Inferior parietal cortex (tissue), 1 donor: ENCODE data around the gene OTOP1.
A peak's percentile ranks its signal among the peaks of the same experiment; 100 is the strongest.
"Not testable (repeated sequence)": the region's sequence is repeated elsewhere in the genome, so short reads cannot be mapped to it uniquely, and the experiment has no call there.

Experiments
- DNase-seq: peaks from one replicate; pipeline ENCODE4 v3.0.0-alpha.2; 2016; ENCODE audit errors: extremely low spot score

Gene OTOP1

DNA sequence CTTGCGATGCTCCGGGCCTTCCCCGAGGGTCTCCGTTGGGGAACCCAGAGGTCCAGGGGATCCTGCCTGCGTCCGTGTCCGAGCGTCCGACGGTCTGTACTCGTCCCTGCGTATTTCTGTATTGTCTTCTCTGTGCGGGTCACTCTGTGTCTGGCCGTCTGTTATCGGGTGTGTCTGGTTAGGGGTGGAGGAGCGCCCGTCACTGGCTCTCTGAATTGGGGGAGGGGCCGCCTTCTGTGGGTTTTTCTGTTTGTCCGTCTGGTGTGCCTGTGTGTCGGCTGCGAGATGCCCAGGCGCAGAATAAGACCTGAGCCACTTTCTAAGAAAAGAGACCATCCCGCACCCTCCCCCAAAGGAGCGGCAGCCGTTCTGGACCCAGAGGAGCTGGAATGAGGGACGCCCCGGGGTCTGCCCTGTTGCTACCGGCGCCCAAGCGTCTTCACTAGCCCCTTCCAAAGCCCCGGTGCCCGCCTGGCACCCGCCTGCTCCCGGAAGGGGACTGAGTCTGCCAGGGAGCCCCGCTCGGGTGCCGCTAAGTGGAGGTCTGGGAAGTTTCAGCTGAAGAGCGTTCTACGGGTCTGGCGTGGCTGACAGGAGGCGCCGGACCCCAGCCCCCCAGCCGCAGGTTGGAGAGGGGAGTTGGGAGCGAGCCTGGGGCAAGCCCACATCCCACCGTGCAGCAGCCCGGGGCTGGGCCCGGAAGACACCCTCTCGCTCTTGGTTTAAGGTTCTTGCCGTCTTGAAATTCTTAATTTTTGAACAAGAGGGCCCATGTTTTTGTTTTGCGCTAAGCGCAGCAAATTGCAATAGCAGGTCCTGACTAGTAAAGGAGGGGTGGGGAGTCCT, 1.0 kb upstream of the OTOP1 start:
- DNase-seq: no peak

DNA sequence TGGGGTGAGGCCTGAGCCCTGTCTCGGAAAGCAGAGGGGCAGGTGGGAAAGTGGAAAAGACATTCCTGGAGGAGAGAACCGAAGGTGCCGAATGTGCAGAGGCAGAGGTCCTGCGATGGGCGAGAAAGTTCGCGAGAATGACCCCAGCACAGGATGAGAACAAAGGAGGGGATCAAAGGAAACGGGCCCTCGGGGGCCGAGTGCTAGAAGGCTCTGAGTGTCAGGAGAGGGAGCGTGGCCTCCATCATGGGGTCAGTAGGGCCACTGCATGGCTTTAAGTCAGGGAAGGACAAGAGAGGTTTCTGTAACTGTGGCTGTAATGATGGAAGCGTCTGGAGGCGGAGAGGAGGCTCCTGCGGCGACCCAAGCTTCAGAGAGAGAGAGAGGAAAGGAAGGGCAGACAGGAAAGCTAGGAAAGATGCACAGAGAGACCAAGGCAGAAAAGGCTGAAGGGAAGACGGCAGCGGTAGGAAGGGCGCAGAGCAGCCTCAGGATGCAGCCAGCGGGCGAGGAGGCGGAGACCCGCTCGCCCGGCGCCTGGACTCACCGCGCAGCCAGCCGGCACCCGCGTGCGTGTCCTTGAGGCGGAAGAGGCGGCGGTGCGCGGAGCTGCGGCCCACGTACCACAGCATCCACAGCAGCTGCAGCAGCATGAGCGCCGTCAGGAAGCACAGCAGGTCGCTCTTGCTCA, 669 bp downstream of the OTOP1 start:
- no peak for DNase-seq

DNA sequence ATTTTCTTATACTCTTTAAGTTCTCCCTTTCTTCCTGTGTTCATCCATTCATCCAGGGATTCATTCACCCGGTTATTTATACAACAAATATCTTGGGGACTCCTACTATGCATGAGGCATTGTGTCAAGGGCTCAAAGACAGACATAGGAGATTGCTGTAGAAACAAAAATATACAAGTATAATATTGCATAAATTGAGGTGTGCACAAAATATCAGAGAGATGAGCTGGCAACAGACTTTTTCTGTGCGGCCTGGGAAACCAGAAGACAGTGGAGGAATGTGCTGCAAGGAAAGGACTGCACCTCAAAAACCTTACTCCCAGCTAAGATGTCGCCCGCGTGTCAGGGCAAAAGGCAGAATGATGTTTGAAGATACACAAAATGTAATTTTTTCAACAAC, 9.6 kb downstream of the OTOP1 start:
- DNase-seq: no peak

DNA sequence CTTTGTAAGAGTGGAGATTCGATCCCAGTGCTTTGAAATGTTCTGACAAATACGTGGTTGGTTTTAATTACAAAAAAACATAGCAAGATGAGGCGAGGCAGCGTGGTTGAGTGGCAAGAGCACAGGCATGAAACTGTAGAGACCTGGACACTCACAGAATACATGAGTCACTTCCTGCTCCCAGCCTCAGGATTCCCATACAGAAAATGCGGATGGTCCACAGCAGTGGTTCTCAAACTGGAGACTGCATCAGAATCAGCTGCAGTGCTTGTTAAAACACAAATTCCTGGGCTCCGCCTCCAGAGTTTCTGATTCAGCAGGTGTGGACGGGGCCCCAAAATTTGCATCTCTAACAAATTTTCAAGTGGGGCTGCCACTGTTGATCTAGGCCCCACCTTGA, 10.1 kb downstream of the OTOP1 start:
- DNase-seq: no peak

DNA sequence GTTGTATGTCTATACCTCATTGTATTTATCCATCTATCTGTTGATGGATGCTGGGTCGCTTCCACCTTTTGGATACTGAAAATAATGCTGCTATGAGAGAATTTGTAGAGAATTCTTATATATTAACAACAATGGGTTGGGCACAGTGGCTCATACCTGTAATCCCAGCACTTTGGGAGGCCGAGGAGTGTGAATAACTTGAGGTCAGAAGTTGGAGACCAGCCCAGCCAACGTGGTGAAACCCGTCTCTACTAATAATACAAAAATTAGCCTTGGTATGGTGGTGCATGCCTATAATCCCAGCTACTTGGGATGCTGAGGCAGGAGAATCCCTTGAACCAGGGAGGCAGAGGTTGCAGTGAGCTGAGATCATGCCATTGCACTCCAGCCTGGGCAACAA, 13.1 kb downstream of the OTOP1 start:
- not testable (repeated sequence) for DNase-seq

DNA sequence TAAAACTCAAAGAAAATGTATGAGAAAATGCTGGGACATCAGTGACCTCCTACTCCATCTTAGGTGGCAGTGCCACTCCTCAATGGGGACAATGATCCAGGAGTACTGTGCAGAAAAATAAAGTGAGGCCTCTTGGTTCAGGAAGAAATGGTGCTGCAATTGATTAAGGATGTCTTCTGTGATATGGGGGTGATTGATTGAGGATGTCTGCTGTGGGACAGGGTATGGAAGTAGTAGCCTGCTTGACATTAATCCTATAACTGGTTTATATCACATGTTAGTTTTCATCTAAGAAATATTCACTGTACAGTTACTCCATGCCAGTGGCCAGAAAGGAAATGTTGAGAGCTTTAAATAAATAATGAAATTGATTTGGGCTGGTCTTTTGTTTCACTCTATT, 20.5 kb downstream of the OTOP1 start:
- no peak for DNase-seq

DNA sequence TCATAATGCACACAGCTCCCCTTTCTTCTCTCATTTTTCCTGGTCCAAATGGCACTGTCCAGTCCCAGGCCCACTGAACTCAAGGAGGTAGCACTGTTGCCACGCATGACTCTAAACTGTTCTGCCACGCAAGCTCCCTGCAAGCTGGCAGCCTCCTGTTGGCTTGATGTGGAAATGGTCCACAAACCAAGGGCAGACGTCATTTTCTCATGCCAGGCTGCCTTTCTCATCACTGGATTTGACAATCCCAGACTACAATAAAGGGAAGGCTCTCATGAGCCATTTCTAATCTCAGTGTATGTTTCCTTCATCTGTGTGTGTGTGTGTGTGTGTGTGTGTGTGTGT, 22.4 kb downstream of the OTOP1 start:
- DNase-seq: no peak

DNA sequence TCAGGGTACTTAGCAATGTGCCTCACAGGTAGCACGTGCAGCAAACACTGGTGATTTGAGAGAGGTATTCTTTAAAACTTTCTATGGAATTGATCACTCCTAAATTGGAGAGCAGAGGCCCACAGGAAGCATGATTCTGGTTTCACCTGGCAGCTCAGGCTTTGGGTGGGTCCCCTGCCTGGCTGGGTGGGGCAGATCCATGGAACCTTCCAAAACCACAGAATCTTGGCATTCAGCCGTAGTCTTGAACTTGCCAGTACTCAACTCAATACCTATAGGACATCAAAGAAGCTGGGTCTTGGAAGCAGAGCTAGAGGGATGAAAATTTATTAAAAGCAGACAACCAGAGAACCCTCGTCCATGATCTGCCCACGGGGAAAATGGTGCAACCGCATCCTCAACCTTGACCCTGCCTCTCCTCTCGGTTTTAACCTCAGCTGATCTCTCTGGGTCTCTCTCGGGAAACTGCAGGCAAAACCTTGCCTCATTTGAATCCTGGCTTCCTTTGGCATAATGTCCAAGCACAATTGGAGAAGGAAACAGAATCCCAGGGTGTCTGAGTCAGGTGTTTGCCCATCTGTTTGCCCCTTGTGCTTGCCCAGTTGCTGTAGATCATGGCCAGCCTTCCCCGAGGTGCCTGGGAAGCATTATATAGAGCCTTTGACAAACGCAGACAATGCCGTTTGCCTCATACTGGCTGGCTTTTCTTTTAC, 22.9 kb downstream of the OTOP1 start:
- DNase-seq: no peak

DNA sequence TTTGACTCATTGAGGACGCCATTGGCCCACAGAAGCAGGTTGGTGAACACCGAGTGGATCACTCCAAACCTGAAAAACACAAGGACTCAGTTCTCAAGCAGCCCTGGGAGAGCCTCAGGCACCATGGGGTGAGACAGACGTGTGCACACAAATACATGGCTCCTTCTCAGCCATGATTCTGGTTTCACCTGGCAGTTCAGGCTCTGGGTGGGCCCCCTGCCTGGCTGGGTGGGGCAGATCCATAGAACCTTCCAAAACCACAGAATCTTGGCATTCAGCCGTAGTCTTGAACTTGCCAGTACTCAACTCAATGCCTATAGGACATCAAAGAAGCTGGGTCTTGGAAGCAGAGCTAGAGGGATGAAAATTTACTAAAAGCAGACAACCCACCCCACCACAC, 24.2 kb downstream of the OTOP1 start:
- DNase-seq: no peak

DNA sequence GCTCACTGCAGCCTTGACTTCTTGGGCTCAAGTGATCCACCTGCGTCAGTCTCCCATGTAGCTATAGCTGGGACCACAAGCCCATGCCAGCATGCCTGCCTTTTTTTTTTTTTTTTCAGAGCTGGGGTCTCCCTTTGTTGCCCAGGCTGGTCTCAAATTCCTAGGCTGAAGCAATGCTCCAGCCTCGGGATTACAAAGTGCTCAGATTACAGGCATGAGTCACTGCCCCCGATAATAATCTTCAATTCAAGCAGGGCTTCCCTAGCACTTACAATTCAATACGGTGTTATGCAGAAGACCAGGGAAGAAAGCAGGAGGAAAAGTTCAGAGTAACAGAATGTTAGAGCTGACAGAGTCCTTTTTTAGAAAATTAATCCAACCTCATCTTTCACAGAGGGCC, 26.1 kb downstream of the OTOP1 start:
- no peak for DNase-seq

DNA sequence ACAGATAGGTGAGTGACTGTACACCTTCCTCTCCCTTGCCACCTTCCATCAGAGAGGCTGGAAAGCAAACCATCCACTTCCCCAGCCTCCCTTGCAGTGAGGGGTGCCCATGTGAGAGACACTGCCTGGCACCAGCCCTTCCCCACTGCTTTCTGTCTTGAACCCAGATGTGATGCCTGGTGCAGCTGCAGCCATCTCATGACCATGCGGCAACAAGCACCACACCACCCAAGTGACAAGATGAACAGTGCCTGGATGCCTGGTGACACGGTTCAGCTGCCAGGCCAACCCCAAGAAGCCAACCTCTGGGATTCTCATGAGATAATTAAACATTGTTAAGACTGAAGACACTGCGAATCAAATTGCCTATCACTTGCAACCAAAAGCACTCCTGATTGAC, 31.4 kb downstream of the OTOP1 start:
- no peak for DNase-seq

DNA sequence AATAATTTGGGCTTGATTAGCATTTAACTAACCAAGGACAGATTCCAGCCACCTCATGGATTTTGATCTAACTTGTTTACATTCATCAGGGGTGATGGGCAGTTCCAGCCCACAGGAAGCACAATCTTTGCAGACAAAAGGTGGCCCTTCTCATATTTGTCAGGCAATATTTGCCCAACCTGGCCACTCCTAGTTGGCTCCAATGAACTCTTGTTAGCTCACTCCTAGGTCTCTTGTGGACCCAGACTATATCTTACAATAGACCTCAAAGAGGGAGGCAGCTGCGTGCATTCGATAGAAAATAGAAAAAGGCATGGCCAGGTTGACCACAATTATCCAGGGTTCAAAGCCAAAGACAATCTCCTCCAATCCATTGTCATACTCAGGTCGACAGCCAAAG, 38.2 kb downstream of the OTOP1 start:
- not testable (repeated sequence) for DNase-seq

DNA sequence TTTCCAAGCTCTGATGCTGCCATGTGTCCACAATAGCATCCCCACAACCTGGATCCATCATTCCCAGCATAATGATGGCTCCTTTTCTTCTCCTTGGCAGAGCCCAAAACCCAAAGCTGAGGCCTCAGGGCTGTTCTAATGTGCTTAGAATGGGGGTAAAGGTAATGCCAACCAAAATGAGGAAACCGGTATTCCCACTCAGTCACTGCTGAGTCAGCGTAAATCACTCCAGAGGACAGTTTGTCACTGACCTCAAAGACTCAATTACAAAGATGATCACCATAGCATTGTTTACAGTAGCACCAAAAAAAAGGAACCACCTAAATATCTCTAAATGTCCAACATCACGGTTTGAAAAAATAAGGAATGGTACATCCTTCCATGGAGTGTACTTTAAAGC, 41.2 kb downstream of the OTOP1 start:
- DNase-seq: no peak

DNA sequence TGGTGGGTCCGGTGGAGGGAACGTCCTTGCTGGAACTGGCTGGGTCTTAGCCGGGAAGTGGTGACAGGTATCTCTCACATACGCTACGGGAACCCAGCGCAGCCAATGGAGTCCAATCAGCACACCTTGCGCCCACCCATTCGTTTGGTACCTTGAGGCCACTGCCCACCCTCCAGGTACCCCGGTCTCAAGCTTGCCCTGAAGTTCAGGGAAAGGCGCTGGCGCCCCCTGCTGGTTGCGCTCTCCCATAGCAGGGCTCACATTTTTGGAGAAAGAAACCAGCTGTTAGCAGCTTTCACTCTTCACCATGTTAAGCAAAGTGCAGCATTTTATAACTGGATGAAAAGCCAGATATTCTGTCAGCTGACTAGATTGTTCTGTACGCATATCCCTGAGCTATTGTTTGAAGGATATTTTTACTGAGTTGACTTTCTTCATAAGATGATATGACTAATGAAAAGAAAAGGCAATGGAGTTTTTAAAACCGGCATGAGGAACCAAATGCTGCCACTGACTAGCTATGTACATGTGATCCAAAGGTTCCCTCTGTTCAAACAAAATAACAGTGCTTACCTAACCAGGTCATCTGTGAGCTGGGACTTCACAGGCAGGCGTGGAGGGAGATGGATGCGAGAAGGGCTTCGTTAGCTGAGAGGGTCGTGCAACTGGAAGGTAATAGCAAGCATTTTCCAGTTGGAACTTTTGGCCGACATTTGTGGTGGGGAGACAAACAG, 43.7 kb downstream of the OTOP1 start:
- peak; percentile 4 for DNase-seq

DNA sequence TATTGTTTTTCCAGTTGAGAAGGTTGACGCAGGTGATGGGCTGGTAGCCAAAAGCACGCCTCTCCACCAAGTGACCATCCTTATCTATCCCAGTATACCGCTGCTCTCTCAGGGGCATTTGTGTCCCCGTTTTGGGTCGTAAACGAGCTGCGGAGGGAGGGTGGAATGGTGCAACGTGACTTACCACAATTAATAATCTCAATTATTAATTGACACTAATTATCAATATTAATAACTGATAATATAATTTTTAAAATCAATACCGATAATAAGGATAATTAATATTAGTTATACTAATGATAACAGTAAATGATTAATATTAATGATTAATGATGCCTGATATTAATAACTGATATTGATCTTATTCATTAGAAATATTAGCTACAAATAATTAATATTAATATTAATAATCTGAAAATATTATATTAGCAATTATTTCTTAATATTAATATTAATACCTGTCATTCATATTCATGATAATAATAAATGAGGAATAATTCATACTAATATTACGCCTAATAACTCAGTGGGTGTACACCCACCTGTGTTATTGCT, 56.1 kb downstream of the OTOP1 start:
- no peak for DNase-seq

DNA sequence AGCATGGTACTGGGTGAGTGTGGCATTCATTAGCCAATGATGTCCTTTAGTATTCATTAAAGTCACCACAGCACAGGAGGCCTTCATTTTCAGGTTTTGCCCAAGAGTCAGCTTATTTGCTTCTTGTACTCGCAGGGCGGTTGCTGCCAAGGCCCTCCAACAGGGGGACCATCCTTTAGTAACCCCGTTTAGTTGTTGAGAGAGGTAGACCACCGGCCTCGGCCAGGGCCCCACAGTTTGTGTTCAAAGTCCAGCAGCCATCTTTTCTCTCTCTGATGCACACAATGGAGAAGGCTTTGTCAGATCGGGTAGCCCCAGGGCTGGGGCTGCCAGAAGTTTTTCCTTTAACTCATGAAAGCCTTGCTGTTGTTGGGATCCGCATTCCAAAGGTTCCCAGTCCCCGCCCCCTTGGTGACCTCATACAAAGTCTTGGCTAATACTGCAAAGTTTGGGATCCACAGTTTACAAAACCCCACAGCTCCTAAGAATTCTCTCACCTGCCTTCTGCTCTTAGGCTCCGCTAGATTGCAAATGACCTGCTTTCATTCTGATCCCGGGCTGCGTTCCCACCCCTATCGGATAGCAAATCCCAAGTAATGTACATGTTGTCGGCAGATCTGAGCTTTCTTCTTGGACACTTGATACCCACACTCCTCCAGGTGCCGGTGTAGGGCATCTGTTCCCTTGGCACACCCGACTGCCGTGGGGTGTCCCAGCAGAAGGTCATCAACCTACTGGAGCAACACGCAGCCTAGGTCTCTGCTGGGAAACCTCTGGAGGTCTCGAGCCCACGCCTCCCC, 58.5 kb downstream of the OTOP1 start:
- not testable (repeated sequence) for DNase-seq

DNA sequence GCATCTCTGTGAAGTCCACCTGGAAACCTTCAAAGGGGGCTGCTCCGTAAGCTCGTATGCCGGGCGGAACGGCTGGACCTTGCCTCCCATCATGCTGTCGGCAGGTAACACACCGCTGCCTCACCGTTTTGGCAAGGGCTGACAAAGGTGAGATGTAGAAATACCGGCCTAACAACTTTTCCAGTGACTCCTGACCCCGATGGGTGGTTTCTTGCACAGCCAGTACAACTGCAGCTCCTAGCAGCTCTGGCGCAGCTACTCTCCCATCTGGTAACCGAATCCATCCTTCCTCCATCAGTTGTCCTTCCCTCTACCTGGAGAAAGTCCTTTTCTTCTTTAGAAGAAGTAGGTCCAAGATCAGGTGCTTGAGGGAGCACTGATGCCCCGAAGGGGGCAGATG, 59.7 kb downstream of the OTOP1 start:
- not testable (repeated sequence) for DNase-seq

DNA sequence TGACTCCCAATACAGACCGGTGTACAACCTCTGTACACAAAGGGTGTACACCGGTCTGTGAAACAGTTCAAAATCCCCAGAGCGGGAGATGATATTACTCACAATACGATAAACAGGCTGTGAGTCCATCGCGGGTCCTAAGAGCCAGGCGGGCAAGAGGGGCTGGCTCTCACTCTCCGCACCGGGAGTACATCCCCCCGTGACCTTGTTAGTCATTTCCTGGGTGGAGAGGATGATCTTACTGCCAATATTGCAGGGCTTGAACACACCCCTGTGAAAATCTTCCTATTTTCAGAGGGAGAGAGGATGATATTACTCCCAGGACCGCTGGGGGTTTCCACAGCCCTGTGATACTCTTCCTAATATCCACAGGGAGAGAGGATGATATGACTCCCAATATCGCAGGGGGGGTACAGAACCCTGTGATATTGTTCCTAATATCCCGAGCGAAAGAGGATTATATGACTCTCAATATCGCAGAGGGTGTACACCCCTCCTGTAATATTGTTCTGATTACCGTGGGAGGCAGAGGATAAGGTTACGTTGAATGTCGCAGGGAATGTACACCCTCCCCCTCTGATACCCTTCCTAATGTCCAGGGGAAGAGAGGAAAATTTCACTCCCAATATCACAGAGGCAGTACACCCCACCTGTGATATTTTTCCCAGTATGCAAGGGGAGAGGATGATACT, 60.9 kb downstream of the OTOP1 start:
- DNase-seq: not testable (repeated sequence)

DNA sequence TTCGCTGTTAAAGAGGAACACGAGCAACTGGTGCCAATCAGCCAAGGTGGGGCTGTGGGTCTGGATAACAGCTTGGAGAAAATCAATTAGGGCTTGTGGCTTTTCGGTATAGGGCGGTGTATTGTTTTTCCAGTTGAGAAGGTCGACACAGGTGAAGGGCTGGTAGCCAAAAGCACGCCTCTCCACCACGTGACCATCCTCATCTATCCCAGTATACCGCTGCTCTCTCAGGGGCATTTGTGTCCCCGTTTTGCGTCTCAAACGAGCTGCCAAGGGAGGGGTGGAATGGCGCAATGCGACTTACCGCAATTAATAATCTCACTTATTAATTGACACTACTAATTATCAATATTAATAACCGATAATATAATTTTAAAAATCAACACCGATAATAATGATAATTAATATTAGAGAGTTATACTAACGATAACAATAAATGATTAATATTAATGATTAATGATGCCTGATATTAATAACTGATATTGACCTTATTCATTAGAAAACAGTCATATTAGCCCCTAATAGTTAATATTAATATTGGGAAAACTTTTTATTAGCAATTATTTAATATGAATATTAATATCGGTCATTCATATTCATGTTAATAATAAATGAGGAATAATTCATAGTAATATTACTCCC, 62.1 kb downstream of the OTOP1 start:
- not testable (repeated sequence) for DNase-seq

DNA sequence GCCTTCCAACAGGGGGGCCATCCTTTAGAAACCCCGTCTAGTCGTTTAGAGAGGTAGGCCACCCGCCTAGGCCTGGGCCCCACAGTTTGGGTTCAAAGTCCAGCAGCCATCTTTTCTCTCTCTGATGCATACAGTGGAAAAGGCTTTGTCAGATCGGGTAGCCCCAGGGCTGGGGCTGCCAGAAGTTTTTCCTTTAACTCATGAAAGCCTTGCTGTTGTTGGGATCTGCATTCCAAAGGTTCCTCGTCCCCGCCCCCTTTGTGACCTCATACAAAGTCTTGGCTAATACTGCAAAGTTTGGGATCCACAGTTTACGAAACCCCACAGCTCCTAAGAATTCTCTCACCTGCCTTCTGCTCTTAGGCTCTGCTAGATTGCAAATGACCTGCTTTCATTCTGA, 64.5 kb downstream of the OTOP1 start:
- DNase-seq: not testable (repeated sequence)
